Coronary artery (tissue), 2 donors: Measurements from ENCODE around the gene TACC3.

ENCODE experiments used
- DNase-seq: peaks from one replicate; pipeline ENCODE4 v3.0.0-alpha.2; 2017; ENCODE audit warnings: low spot score
- H3K27ac ChIP-seq, 2 donors: fragments of 200-600 bp; sonication (generic); one replicate each; pipeline ENCODE4 v1.5.1; 2016 to 2019
- H3K4me3 ChIP-seq: fragments of 200-600 bp; sonication (generic); 2 replicates; pipeline ENCODE4 v1.5.1; 2016; ENCODE audit warnings: mild to moderate bottlenecking, moderate library complexity
- CTCF ChIP-seq: fragments of 200-600 bp; sonication (generic); IDR thresholded peaks from one replicate; pipeline ENCODE4 v1.5.1; 2019; ENCODE audit warnings: antibody characterized with exemption

TACC3 gene

GRCh38 chr4:1761130-1761689 lies 39.9 kb downstream of the TACC3 start:
- Histone ChIP-seq H3K4me3 (no peak overlapping the region), H3K27ac (no peak overlapping the region)
- TF ChIP-seq CTCF, result no peak
- DNase-seq, result no peak

GRCh38 chr4:1762264-1763010 lies 41.1 kb downstream of the TACC3 start:
- no peak for DNase-seq
- no peak for TF ChIP-seq CTCF
- no peak overlapping the region for H3K27ac ChIP-seq
- no peak overlapping the region for H3K4me3 ChIP-seq

- no peak overlapping the region for H3K27ac ChIP-seq
- H3K4me3 ChIP-seq, result peak overlapping the region; percentile 56
- no peak for TF ChIP-seq CTCF
- DNase-seq, result no peak
Observed at GRCh38 chr4:1763070-1763549, 41.8 kb downstream of the TACC3 start.

- Histone ChIP-seq H3K27ac (no peak overlapping the region), H3K4me3 (peak overlapping the region; percentile 56)
- DNase-seq, result no peak
- no peak for TF ChIP-seq CTCF
Observed at GRCh38 chr4:1763550-1764080, 42.3 kb downstream of the TACC3 start.

GRCh38 chr4:1764670-1765069 lies 43.3 kb downstream of the TACC3 start:
- DNase-seq, result no peak
- H3K4me3 ChIP-seq, result no peak overlapping the region
- H3K27ac ChIP-seq, result no peak overlapping the region
- no peak for TF ChIP-seq CTCF

- DNase-seq, result no peak
- Histone ChIP-seq H3K4me3 (no peak overlapping the region), H3K27ac (no peak overlapping the region)
- TF ChIP-seq CTCF, result no peak
Observed at GRCh38 chr4:1765409-1766072, 44.2 kb downstream of the TACC3 start.
